IgD-negative memory B cell (primary cell): ENCODE data around the gene TGFBI. TPM values are rescaled to one million over a fixed set of nuclear protein-coding genes. Genes with fewer than 3 reads are reported as not detected.

Experiments
- H3K27ac Mint-ChIP-seq, 3 donors: one replicate each; pipeline ENCODE4 v1.8.0; 2020 to 2022; ENCODE audit warnings: mild to moderate bottlenecking in 3 of 3, mixed read lengths in 3 of 3, moderate library complexity in 1 of 3
- H3K27me3 Mint-ChIP-seq: one replicate; pipeline ENCODE4 v1.8.0; 2021; ENCODE audit warnings: mixed read lengths
- H3K36me3 Mint-ChIP-seq: one replicate; pipeline ENCODE4 v1.8.0; 2020; ENCODE audit warnings: mild to moderate bottlenecking, mixed read lengths
- H3K4me1 Mint-ChIP-seq, 3 donors: one replicate each; pipeline ENCODE4 v1.8.0; 2020 to 2022; ENCODE audit warnings: mixed read lengths in 3 of 3, mild to moderate bottlenecking in 1 of 3
- H3K4me3 Mint-ChIP-seq, 4 donors: one replicate each; pipeline ENCODE4 v1.8.0; 2020 to 2022; ENCODE audit warnings: mild to moderate bottlenecking in 4 of 4, mixed read lengths in 4 of 4, moderate library complexity in 3 of 4
- H3K9me3 Mint-ChIP-seq, 3 donors: one replicate each; pipeline ENCODE4 v1.8.0; 2020 to 2021; ENCODE audit warnings: mixed read lengths in 3 of 3, mild to moderate bottlenecking in 1 of 3
- polyA plus RNA-seq: library from polyadenylated mRNA; unstranded; fragments of 300-500 nt; fragmentation: Illumina TruSeq; gene quantifications from one replicate; pipeline ENCODE4 v1.2.3, GENCODE V29; 2021

The TGFBI gene
- polyA plus RNA-seq, 1 donor from 2014 or later = 7.1 TPM

- H3K36me3 Mint-ChIP-seq = no peaks in the 10 kb centered on the region
- peaks cover 5 to 8% (median 5%) of the 10 kb centered on the region in 3 donors for H3K4me1 Mint-ChIP-seq
- peak overlapping the region in 1 of 3 donors; percentile 88 for H3K27ac Mint-ChIP-seq
- H3K27me3 Mint-ChIP-seq = peaks cover 5% of the 10 kb centered on the region
- peaks cover 0 to 2% (median 0%) of the 10 kb centered on the region in 3 donors for H3K9me3 Mint-ChIP-seq
- no peak overlapping the region for H3K4me3 Mint-ChIP-seq
Observed at GRCh38 chr5:136070486-136071285, 41.9 kb downstream of the TGFBI start.

- Mint-ChIP-seq H3K36me3 (no peaks in the 10 kb centered on the region), H3K4me3 (no peak overlapping the region), H3K27ac (no peak overlapping the region), H3K4me1 (peaks cover 5 to 8% (median 5%) of the 10 kb centered on the region in 3 donors), H3K27me3 (peaks cover 14% of the 10 kb centered on the region), H3K9me3 (peaks cover 0 to 2% (median 0%) of the 10 kb centered on the region in 3 donors)
Observed at GRCh38 chr5:136073714-136074529, 45.1 kb downstream of the TGFBI start.

GRCh38 chr5:136075466-136075891 lies 46.7 kb downstream of the TGFBI start:
- H3K27me3 Mint-ChIP-seq = peaks cover 19% of the 10 kb centered on the region
- no peak overlapping the region for H3K4me3 Mint-ChIP-seq
- H3K4me1 Mint-ChIP-seq = peaks cover 7 to 15% (median 12%) of the 10 kb centered on the region in 3 donors
- H3K9me3 Mint-ChIP-seq = peaks cover 0 to 2% (median 0%) of the 10 kb centered on the region in 3 donors
- H3K36me3 Mint-ChIP-seq = no peaks in the 10 kb centered on the region
- H3K27ac Mint-ChIP-seq = no peak overlapping the region

GRCh38 chr5:136076067-136076466 lies 47.3 kb downstream of the TGFBI start:
- peaks cover 20% of the 10 kb centered on the region for H3K27me3 Mint-ChIP-seq
- no peak overlapping the region for H3K27ac Mint-ChIP-seq
- H3K4me3 Mint-ChIP-seq = no peak overlapping the region
- peaks cover 0 to 2% (median 0%) of the 10 kb centered on the region in 3 donors for H3K9me3 Mint-ChIP-seq
- H3K4me1 Mint-ChIP-seq = peaks cover 7 to 16% (median 12%) of the 10 kb centered on the region in 3 donors
- H3K36me3 Mint-ChIP-seq = no peaks in the 10 kb centered on the region

GRCh38 chr5:136076881-136077445 lies 48.2 kb downstream of the TGFBI start:
- Mint-ChIP-seq H3K27me3 (peaks cover 20% of the 10 kb centered on the region), H3K4me1 (peaks cover 2 to 16% (median 10%) of the 10 kb centered on the region in 3 donors), H3K36me3 (no peaks in the 10 kb centered on the region)

GRCh38 chr5:136079195-136079985 lies 50.6 kb downstream of the TGFBI start:
- no peaks in the 10 kb centered on the region for H3K36me3 Mint-ChIP-seq
- H3K27ac Mint-ChIP-seq = peak overlapping the region in 1 of 3 donors; percentile 84
- H3K27me3 Mint-ChIP-seq = peaks cover 20% of the 10 kb centered on the region
- peaks cover 0 to 2% (median 0%) of the 10 kb centered on the region in 3 donors for H3K9me3 Mint-ChIP-seq
- peaks cover 2 to 11% (median 4%) of the 10 kb centered on the region in 3 donors for H3K4me1 Mint-ChIP-seq
- peak overlapping the region; percentile 62 to 95 (median 82) for H3K4me3 Mint-ChIP-seq

More at GRCh38 chr5:136076881-136077445, 48.2 kb downstream of the TGFBI start:
- H3K27ac Mint-ChIP-seq = no peak overlapping the region
- H3K4me3 Mint-ChIP-seq = no peak overlapping the region
- peaks cover 0 to 2% (median 0%) of the 10 kb centered on the region in 3 donors for H3K9me3 Mint-ChIP-seq

- peaks cover 0 to 2% (median 0%) of the 10 kb centered on the region in 3 donors for H3K9me3 Mint-ChIP-seq
- peak overlapping the region in 1 of 3 donors; percentile 84 for H3K27ac Mint-ChIP-seq
- H3K4me1 Mint-ChIP-seq = peaks cover 2 to 11% (median 4%) of the 10 kb centered on the region in 3 donors
- H3K4me3 Mint-ChIP-seq = peak overlapping the region; percentile 62 to 95 (median 82)
- H3K27me3 Mint-ChIP-seq = peaks cover 22% of the 10 kb centered on the region
- no peaks in the 10 kb centered on the region for H3K36me3 Mint-ChIP-seq
Observed at GRCh38 chr5:136080113-136080482, 51.3 kb downstream of the TGFBI start.

GRCh38 chr5:136080483-136081216 lies 51.9 kb downstream of the TGFBI start:
- Mint-ChIP-seq H3K27me3 (peaks cover 22% of the 10 kb centered on the region), H3K4me1 (peaks cover 2 to 11% (median 4%) of the 10 kb centered on the region in 3 donors), H3K4me3 (peak overlapping the region; percentile 62 to 95 (median 82)), H3K36me3 (no peaks in the 10 kb centered on the region), H3K27ac (peak overlapping the region in 1 of 3 donors; percentile 84), H3K9me3 (peaks cover 0 to 2% (median 0%) of the 10 kb centered on the region in 3 donors)

- peaks cover 22% of the 10 kb centered on the region for H3K27me3 Mint-ChIP-seq
- peaks cover 2 to 11% (median 4%) of the 10 kb centered on the region in 3 donors for H3K4me1 Mint-ChIP-seq
- no peak overlapping the region for H3K27ac Mint-ChIP-seq
Observed at GRCh38 chr5:136081217-136081591, 52.4 kb downstream of the TGFBI start.

GRCh38 chr5:136082390-136083193 lies 53.8 kb downstream of the TGFBI start:
- H3K36me3 Mint-ChIP-seq = no peaks in the 10 kb centered on the region
- H3K27ac Mint-ChIP-seq = no peak overlapping the region
- peaks cover 2 to 11% (median 4%) of the 10 kb centered on the region in 3 donors for H3K4me1 Mint-ChIP-seq
- H3K9me3 Mint-ChIP-seq = peaks cover 0 to 2% (median 0%) of the 10 kb centered on the region in 3 donors
- peaks cover 18% of the 10 kb centered on the region for H3K27me3 Mint-ChIP-seq
- no peak overlapping the region for H3K4me3 Mint-ChIP-seq

More at GRCh38 chr5:136081217-136081591, 52.4 kb downstream of the TGFBI start:
- peaks cover 0 to 2% (median 0%) of the 10 kb centered on the region in 3 donors for H3K9me3 Mint-ChIP-seq
- no peaks in the 10 kb centered on the region for H3K36me3 Mint-ChIP-seq
- peak overlapping the region in 1 of 4 donors; percentile 90 for H3K4me3 Mint-ChIP-seq

GRCh38 chr5:136084698-136085097 lies 55.9 kb downstream of the TGFBI start:
- no peaks in the 10 kb centered on the region for H3K9me3 Mint-ChIP-seq
- peaks cover 10% of the 10 kb centered on the region for H3K27me3 Mint-ChIP-seq
- H3K4me1 Mint-ChIP-seq = peaks cover 2 to 9% (median 2%) of the 10 kb centered on the region in 3 donors
- no peaks in the 10 kb centered on the region for H3K36me3 Mint-ChIP-seq
- H3K4me3 Mint-ChIP-seq = no peak overlapping the region
- H3K27ac Mint-ChIP-seq = no peak overlapping the region

GRCh38 chr5:136086783-136087566 lies 58.2 kb downstream of the TGFBI start:
- Mint-ChIP-seq H3K27ac (no peak overlapping the region), H3K4me1 (no peaks in the 10 kb centered on the region), H3K27me3 (peaks cover 3% of the 10 kb centered on the region), H3K9me3 (no peaks in the 10 kb centered on the region), H3K4me3 (no peak overlapping the region), H3K36me3 (no peaks in the 10 kb centered on the region)
